ENCODE measurements around the gene SIRPB2. TPM values are rescaled to one million over a fixed set of nuclear protein-coding genes. Genes with fewer than 3 reads are reported as not detected.

Gene SIRPB2
- total RNA-seq, 3 donors from 2014 or later, result 0.87 to 5.4 (median 3.4) TPM

DNA sequence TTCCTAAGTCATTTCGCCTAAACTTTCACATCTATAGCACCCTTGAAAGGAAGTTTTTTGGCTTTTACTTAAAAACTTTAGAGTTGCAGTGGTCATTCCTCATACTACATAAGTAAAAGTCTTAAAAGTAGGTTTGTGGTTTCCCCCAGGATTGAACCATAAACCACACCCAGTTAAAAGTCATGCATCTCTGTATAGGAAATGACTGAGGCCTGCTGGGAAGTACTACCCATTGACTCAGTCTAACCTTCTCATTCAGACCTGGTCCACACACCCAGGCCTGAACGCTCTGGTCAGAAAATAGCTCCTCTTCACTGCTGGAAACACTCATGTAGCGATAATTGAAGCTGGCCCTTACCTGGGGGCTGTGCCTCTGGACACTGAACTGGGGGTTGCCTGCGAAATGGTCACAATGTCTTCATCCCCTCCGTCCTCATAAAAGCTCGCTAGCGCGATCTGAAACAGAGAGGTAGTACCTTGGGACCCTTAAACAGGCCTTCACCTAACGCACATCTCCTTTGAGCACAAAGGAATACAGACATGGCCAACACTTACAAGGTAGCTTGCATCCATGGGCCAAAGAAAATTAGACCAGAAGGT, 27.1 kb downstream of the SIRPB2 start:
- H3K4me1 ChIP-seq (ENCODE audit: low read depth), result peaks cover 16% of the 10 kb centered on the region
- intact Hi-C loops (cut with DNase I, micrococcal nuclease), result no loop called here
- no peak for DNase-seq
- H3K4me3 ChIP-seq, result no peak overlapping the region
- ATAC-seq, result no peak
- TF ChIP-seq, protein P1, sequence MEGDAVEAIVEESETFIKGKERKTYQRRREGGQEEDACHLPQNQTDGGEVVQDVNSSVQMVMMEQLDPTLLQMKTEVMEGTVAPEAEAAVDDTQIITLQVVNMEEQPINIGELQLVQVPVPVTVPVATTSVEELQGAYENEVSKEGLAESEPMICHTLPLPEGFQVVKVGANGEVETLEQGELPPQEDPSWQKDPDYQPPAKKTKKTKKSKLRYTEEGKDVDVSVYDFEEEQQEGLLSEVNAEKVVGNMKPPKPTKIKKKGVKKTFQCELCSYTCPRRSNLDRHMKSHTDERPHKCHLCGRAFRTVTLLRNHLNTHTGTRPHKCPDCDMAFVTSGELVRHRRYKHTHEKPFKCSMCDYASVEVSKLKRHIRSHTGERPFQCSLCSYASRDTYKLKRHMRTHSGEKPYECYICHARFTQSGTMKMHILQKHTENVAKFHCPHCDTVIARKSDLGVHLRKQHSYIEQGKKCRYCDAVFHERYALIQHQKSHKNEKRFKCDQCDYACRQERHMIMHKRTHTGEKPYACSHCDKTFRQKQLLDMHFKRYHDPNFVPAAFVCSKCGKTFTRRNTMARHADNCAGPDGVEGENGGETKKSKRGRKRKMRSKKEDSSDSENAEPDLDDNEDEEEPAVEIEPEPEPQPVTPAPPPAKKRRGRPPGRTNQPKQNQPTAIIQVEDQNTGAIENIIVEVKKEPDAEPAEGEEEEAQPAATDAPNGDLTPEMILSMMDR (IDR thresholded peaks at IDR 0.05), result no peak
- no peaks in the 10 kb centered on the region for H3K36me3 ChIP-seq (ENCODE audit: low read depth)
- no peaks in the 10 kb centered on the region for H3K9me3 ChIP-seq

DNA sequence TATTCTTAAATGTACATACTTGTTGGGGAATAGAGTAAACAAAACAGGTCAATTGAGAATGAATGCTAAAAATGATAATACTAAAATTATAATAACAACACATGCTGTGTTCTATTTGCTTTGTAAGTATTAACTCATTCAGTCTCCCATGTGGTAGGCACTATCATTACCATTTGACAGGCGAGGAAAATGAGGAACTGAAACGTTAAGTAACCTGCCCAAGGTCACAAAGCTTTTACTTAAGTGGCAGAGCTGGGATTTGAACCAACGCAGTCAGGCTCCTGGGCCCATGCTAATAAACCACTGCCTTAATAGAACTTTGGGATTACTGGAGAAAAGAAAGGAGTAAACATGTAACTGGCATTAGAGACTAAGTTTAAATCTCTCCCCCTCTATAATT, 28.4 kb downstream of the SIRPB2 start:
- intact Hi-C loops (cut with DNase I, micrococcal nuclease), result no loop called here
- no peaks in the 10 kb centered on the region for H3K9me3 ChIP-seq
- DNase-seq (no peak), ATAC-seq (no peak)
- H3K36me3 ChIP-seq (ENCODE audit: low read depth), result no peaks in the 10 kb centered on the region
- TF ChIP-seq, protein P1 (IDR thresholded peaks at IDR 0.05), result no peak
- H3K4me1 ChIP-seq (ENCODE audit: low read depth), result peaks cover 12% of the 10 kb centered on the region
- no peak overlapping the region for H3K4me3 ChIP-seq

DNA sequence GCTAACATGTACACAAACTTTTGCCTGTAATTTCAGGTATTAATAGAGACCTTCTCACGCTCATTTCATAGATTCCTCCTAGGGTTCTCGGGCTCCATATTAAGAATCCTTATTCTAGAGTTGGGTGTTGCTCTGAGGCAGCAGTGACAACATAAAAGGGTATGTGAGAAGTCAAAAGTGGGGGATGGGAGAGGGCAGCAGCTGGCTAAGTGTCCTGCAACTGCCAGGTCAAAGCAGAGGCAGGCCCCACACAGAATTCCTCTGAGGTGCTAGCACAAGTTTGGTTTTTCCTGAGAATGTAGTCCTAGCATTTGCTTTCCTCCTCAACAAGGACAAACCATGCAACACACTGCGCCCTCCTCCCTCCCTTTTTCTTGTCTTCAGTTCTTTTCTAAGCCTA, 29.2 kb downstream of the SIRPB2 start:
- ATAC-seq, result no peak
- H3K36me3 ChIP-seq (ENCODE audit: low read depth), result no peaks in the 10 kb centered on the region
- no peak overlapping the region for H3K4me3 ChIP-seq
- H3K4me1 ChIP-seq (ENCODE audit: low read depth), result peaks cover 12% of the 10 kb centered on the region
- no peaks in the 10 kb centered on the region for H3K9me3 ChIP-seq
- intact Hi-C loops (cut with DNase I, micrococcal nuclease), result no loop called here
- no peak for DNase-seq
- TF ChIP-seq, protein P1 (IDR thresholded peaks at IDR 0.05), result no peak

DNA sequence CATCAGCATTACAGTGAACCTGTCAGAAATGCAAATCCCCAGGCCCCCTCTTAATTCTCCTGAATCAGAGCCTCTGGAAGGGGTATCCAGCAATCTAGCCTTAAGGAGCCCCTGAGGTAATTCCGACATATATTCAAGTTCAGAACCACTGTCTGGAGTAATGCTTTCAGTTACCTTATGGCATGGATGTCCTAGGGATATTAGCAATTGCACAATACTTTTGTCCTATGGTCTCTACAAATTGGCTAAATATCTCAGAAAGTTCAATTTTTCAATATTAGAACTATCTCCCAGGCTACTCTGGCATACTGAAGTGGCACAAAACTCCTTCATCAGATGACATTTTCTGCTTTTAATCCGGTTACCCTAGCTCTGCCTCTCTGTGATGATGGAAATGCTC, 30.9 kb downstream of the SIRPB2 start:
- no peak overlapping the region for H3K4me3 ChIP-seq
- intact Hi-C loops (cut with DNase I, micrococcal nuclease), result no loop called here
- ATAC-seq (no peak), DNase-seq (no peak)
- H3K9me3 ChIP-seq, result no peaks in the 10 kb centered on the region
- TF ChIP-seq, protein P1 (IDR thresholded peaks at IDR 0.05), result no peak
- peaks cover 6% of the 10 kb centered on the region for H3K4me1 ChIP-seq (ENCODE audit: low read depth)
- H3K36me3 ChIP-seq (ENCODE audit: low read depth), result no peaks in the 10 kb centered on the region

DNA sequence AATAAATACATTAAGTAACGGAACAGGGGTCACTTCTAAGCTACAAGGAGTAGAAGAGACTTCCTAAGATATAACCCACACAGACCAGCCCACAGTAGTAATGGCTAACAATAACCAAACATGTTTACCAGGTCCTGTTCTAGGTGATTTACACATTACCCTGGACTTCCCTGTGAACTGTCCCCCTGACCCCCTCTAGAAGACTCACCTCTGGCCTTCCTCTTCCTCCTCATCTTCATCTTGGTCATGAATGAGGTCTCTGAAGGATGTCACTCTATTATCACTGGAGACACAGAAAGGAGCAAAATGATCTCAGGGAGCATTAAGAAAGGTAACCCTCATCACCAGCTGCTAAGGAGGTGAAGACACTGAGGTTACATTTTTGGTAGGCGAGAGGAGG, 33.2 kb downstream of the SIRPB2 start:
- H3K4me3 ChIP-seq, result no peak overlapping the region
- intact Hi-C loops (cut with DNase I, micrococcal nuclease), result no loop called here
- H3K4me1 ChIP-seq (ENCODE audit: low read depth), result no peaks in the 10 kb centered on the region
- DNase-seq, result no peak
- TF ChIP-seq, protein P1 (IDR thresholded peaks at IDR 0.05), result no peak
- no peaks in the 10 kb centered on the region for H3K36me3 ChIP-seq (ENCODE audit: low read depth)
- no peak for ATAC-seq
- H3K9me3 ChIP-seq, result no peaks in the 10 kb centered on the region

DNA sequence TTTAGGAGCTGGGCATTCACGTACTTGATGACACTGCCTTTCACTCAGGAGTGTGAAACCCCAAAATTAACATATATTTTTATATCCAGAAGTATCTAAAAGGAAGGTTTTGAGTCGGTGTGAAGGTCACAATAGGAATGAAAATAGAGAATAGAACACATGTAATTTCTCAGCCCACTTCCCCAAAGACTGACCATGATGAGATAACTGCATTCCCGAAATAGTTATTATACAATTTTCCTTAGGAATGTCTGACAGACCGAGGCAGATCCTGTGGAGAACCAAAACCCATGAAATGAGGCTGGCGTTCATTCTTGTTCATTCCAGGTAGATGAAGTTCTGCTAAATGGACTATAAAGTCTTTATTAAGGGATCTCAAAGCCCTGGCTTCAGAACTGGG, 34.9 kb downstream of the SIRPB2 start:
- TF ChIP-seq, protein P1 (IDR thresholded peaks at IDR 0.05), result no peak
- Histone ChIP-seq H3K4me1 (ENCODE audit: low read depth) (no peaks in the 10 kb centered on the region), H3K9me3 (no peaks in the 10 kb centered on the region), H3K4me3 (no peak overlapping the region), H3K36me3 (ENCODE audit: low read depth) (peaks cover 8% of the 10 kb centered on the region)
- DNase-seq (no peak), ATAC-seq (no peak)
- intact Hi-C loops (cut with DNase I, micrococcal nuclease), result no loop called here

Measured in mucosa of descending colon (tissue), 3 donors.